Motor neuron (in vitro differentiated cells): ENCODE results near the gene ZNRF2. TPM values are rescaled to one million over a fixed set of nuclear protein-coding genes. Genes with fewer than 3 reads are reported as not detected.

ENCODE experiments used
- ATAC-seq, 8 experiments: fragments of 200-7000 bp; cut with Tn5 transposase; replicated peaks in 6 of 8; 2 replicates each; pipeline ENCODE4 v1.8.0; 2021; ENCODE audit warnings: mild to moderate bottlenecking in 8 of 8, moderate library complexity in 8 of 8
- H3K27ac ChIP-seq, 2 donors: fragments of 250-450 bp; sonication (Bioruptor Pico); 2 replicates each; pipeline ENCODE4 v1.9.0; 2021; ENCODE audit warnings: antibody characterized with exemption in 2 of 2, mild to moderate bottlenecking in 2 of 2, moderate library complexity in 1 of 2
- H3K4me1 ChIP-seq, 2 donors: fragments of 250-450 bp; sonication (Bioruptor Pico); replicated peaks in 1 of 2; 2 replicates each; pipeline ENCODE4 v1.6.1; 2021; ENCODE audit warnings: antibody characterized with exemption in 2 of 2, mild to moderate bottlenecking in 2 of 2, moderate library complexity in 1 of 2
- H3K4me3 ChIP-seq, 5 donors: fragments of 250-450 bp; sonication (Bioruptor Pico); 2 replicates each; pipeline ENCODE4 v1.9.0; 2021; ENCODE audit warnings: antibody characterized with exemption in 5 of 5, mild to moderate bottlenecking in 5 of 5, moderate library complexity in 4 of 5
- WGBS, 10 experiments: fragments of 450-650 bp; shearing (Covaris generic); methylation state at CpG; one replicate each; pipeline ENCODE4 v1.0.0; 2022; 5-methylcytosine and 5-hydroxymethylcytosine counted together
- in situ Hi-C, 9 experiments: fragments of 400-800 bp; cut with MboI; loops; one replicate each; pipeline ENCODE4 v1.15.0; 2021; ENCODE audit warnings: low sequenced_read_pairs in 9 of 9, low pct_unique_long_range_greater_than_20kb in 2 of 9; ENCODE audit not compliant: unreplicated experiment in 9 of 9
- total RNA-seq, 8 experiments: library from RNA; unstranded; fragments of 300-600 nt; gene quantifications; 2 replicates each; pipeline versions ENCODE4 v1.2.3 to v1.2.4, GENCODE V29; 2022

ZNRF2 gene
- total RNA-seq, 8 experiments from 2014 or later: 4.8 to 18.9 (median 7.3) TPM

- 42 to 100% (median 70%) methylated on average over 2 to 4 of the region's 4 CpGs for WGBS, 10 experiments
- in situ Hi-C loops: no loop called here
- no peak overlapping the region for H3K4me3 ChIP-seq
- no peaks in the 10 kb centered on the region for H3K4me1 ChIP-seq
- no peak for ATAC-seq
- no peak overlapping the region for H3K27ac ChIP-seq
Observed at GRCh38 chr7:30335763-30336487, 51.5 kb downstream of the ZNRF2 start.

- in situ Hi-C loops: no loop called here
- no peak overlapping the region for H3K27ac ChIP-seq
- H3K4me3 ChIP-seq: no peak overlapping the region
- no peak for ATAC-seq
- H3K4me1 ChIP-seq: no peaks in the 10 kb centered on the region
- 83 to 100% (median 97%) methylated on average over 1 of the region's 1 CpG; no CpG with 5 or more reads in 2 of the 10 experiments for whole genome bisulfite sequencing, 10 experiments
Observed at GRCh38 chr7:30344513-30344912, 60.1 kb downstream of the ZNRF2 start.

- H3K4me3 ChIP-seq: no peak overlapping the region
- no peaks in the 10 kb centered on the region for H3K4me1 ChIP-seq
- in situ Hi-C loops: no loop called here
- H3K27ac ChIP-seq: no peak overlapping the region
- 73 to 100% (median 96%) methylated on average over 1 to 2 of the region's 2 CpGs; no CpG with 5 or more reads in 1 of the 10 experiments for WGBS, 10 experiments
- no peak for ATAC-seq
Observed at GRCh38 chr7:30347226-30348082, 63.1 kb downstream of the ZNRF2 start.

GRCh38 chr7:30348083-30348560, 63.7 kb downstream of the ZNRF2 start:
- Histone ChIP-seq H3K27ac (no peak overlapping the region), H3K4me1 (no peaks in the 10 kb centered on the region), H3K4me3 (no peak overlapping the region)
- in situ Hi-C loops: no loop called here
- 0 to 100% (median 88%) methylated on average over 1 to 2 of the region's 2 CpGs; no CpG with 5 or more reads in 1 of the 10 experiments for WGBS, 10 experiments
- peak in 3 of 8 experiments; percentile 76 to 96 (median 95) for ATAC-seq

- no peak overlapping the region for H3K27ac ChIP-seq
- H3K4me1 ChIP-seq: peaks cover 0 to 2% of the 10 kb centered on the region in 2 donors
- in situ Hi-C loops: no loop called here
- H3K4me3 ChIP-seq: no peak overlapping the region
- WGBS, 10 experiments: 71 to 100% (median 87%) methylated on average over 1 to 3 of the region's 3 CpGs; no CpG with 5 or more reads in 1 of the 10 experiments
- ATAC-seq: no peak
Observed at GRCh38 chr7:30349170-30349569, 64.8 kb downstream of the ZNRF2 start.

GRCh38 chr7:30349816-30350215, 65.4 kb downstream of the ZNRF2 start:
- in situ Hi-C loops: no loop called here
- peaks cover 0 to 3% of the 10 kb centered on the region in 2 donors for H3K4me1 ChIP-seq
- H3K27ac ChIP-seq: no peak overlapping the region
- ATAC-seq: no peak
- no peak overlapping the region for H3K4me3 ChIP-seq

GRCh38 chr7:30351286-30351685, 66.9 kb downstream of the ZNRF2 start:
- in situ Hi-C loops: no loop called here
- H3K4me1 ChIP-seq: peaks cover 2 to 3% of the 10 kb centered on the region in 2 donors
- H3K4me3 ChIP-seq: no peak overlapping the region
- no peak for ATAC-seq
- 65 to 100% (median 89%) methylated on average over 2 to 4 of the region's 4 CpGs for WGBS, 10 experiments
- H3K27ac ChIP-seq: no peak overlapping the region

- no peak overlapping the region for H3K27ac ChIP-seq
- in situ Hi-C loops: no loop called here
- ATAC-seq: no peak
- H3K4me1 ChIP-seq: peaks cover 2 to 3% of the 10 kb centered on the region in 2 donors
- no peak overlapping the region for H3K4me3 ChIP-seq
- 19 to 100% (median 73%) methylated on average over 1 to 2 of the region's 2 CpGs; no CpG with 5 or more reads in 1 of the 10 experiments for whole genome bisulfite sequencing, 10 experiments
Observed at GRCh38 chr7:30351724-30352123, 67.3 kb downstream of the ZNRF2 start.

- in situ Hi-C loops: no loop called here
- Histone ChIP-seq H3K4me1 (peaks cover 2 to 3% of the 10 kb centered on the region in 2 donors), H3K27ac (no peak overlapping the region), H3K4me3 (no peak overlapping the region)
- no peak for ATAC-seq
- 69 to 100% (median 95%) methylated on average over 3 to 5 of the region's 5 CpGs for WGBS, 10 experiments
Observed at GRCh38 chr7:30352169-30352568, 67.8 kb downstream of the ZNRF2 start.

- H3K4me3 ChIP-seq: no peak overlapping the region
- no peak for ATAC-seq
- H3K27ac ChIP-seq: no peak overlapping the region
- in situ Hi-C loops: no loop called here
- peaks cover 2 to 3% of the 10 kb centered on the region in 2 donors for H3K4me1 ChIP-seq
- WGBS, 10 experiments: 79 to 100% (median 100%) methylated on average over 1 to 3 of the region's 3 CpGs; no CpG with 5 or more reads in 2 of the 10 experiments
Observed at GRCh38 chr7:30353532-30353931, 69.1 kb downstream of the ZNRF2 start.

GRCh38 chr7:30353932-30354607, 69.7 kb downstream of the ZNRF2 start:
- WGBS, 10 experiments: 29 to 100% (median 68%) methylated on average over 1 to 3 of the region's 3 CpGs
- no peak for ATAC-seq
- Histone ChIP-seq H3K27ac (no peak overlapping the region), H3K4me1 (peaks cover 2 to 3% of the 10 kb centered on the region in 2 donors), H3K4me3 (no peak overlapping the region)
- in situ Hi-C loops: no loop called here

GRCh38 chr7:30354791-30355190, 70.4 kb downstream of the ZNRF2 start:
- in situ Hi-C loops: no loop called here
- H3K4me1 ChIP-seq: peaks cover 2 to 3% of the 10 kb centered on the region in 2 donors
- no peak overlapping the region for H3K27ac ChIP-seq
- H3K4me3 ChIP-seq: no peak overlapping the region
- ATAC-seq: no peak

- in situ Hi-C loops: no loop called here
- H3K4me3 ChIP-seq: no peak overlapping the region
- peaks cover 0 to 1% of the 10 kb centered on the region in 2 donors for H3K4me1 ChIP-seq
- 86 to 100% (median 100%) methylated on average over 1 of the region's 1 CpG; no CpG with 5 or more reads in 5 of the 10 experiments for whole genome bisulfite sequencing, 10 experiments
- no peak overlapping the region for H3K27ac ChIP-seq
- ATAC-seq: no peak
Observed at GRCh38 chr7:30359957-30360356, 75.6 kb downstream of the ZNRF2 start.
